HepG2 (cell line): ENCODE data around the gene CRHR1. TPM values are rescaled to one million over a fixed set of nuclear protein-coding genes. Genes with fewer than 3 reads are reported as not detected.

Experiments used
- ATAC-seq: fragments of 200-7000 bp; cut with Tn5 transposase; 3 replicates; pipeline ENCODE4 v1.9.1; 2020; ENCODE audit warnings: mild to moderate bottlenecking, moderate library complexity
- BruUV-seq: library from RNA; stranded (reverse); fragments of 400-500 nt; replicated peaks from 2 replicates; lab custom pipeline; 2021; lab: Mats Ljungman, UMichigan
- CTCF ChIA-PET: fragments of 300-600 bp; formaldehyde crosslinking; extraction: SDS; loops from one replicate; lab custom pipeline; 2021; ENCODE audit warnings: low total read pairs, inconsistent platforms, low intra/inter-chr PET ratio; lab: Yijun Ruan, JAX
- POLR2A ChIA-PET: fragments of 350-600 bp; sonication (Branson Sonifier 250); formaldehyde crosslinking; loops from one replicate; lab custom pipeline; 2020; ENCODE audit warnings: antibody characterized with exemption, inconsistent platforms; lab: Yijun Ruan, JAX
- DNase-seq: peaks from one replicate; pipeline ENCODE4 v3.0.0-alpha.2; 2015; ENCODE audit warnings: low spot score
- FAIRE-seq: peaks from 3 replicates; lab custom pipeline; 2011; peaks lifted over from hg19 to GRCh38; lab: Jason Lieb, UNC
- H2AFZ ChIP-seq: one replicate; pipeline ENCODE4 v1.6.1; 2011; ENCODE audit warnings: low read length, inconsistent platforms
- H3K27ac ChIP-seq: fragments of 300-600 bp; 3 replicates; pipeline ENCODE4 v1.8.0; 2011; ENCODE audit warnings: mixed run types, mild to moderate bottlenecking, mixed read lengths, low read length, inconsistent platforms; ENCODE audit not compliant: insufficient read depth; ENCODE audit errors: extremely low read length
- H3K27me3 ChIP-seq, 2 experiments: fragments of 200-600 bp in 1 of 2; 2 replicates in 1 of 2; 3 replicates in 1 of 2; pipeline versions ENCODE4 v1.6.0 to v1.8.0; 2011; ENCODE audit warnings: low read length in 2 of 2, mild to moderate bottlenecking in 2 of 2, moderate library complexity in 2 of 2, inconsistent platforms in 1 of 2; ENCODE audit not compliant: insufficient read depth in 2 of 2, control insufficient read depth in 1 of 2
- H3K36me3 ChIP-seq, 2 experiments: fragments of 200-600 bp in 1 of 2; replicated peaks in 1 of 2; 2 replicates in 1 of 2; 3 replicates in 1 of 2; pipeline versions ENCODE4 v1.5.1 to v1.8.0; 2011; ENCODE audit warnings: low read length in 2 of 2, inconsistent platforms in 1 of 2; ENCODE audit not compliant: insufficient read depth in 2 of 2, control insufficient read depth in 1 of 2
- H3K4me1 ChIP-seq: 2 replicates; pipeline ENCODE4 v1.5.1; 2012; ENCODE audit warnings: low read length, inconsistent platforms; ENCODE audit not compliant: insufficient read depth
- H3K4me2 ChIP-seq: 2 replicates; pipeline ENCODE4 v1.6.0; 2011; ENCODE audit warnings: low read depth, low read length, inconsistent platforms
- H3K4me3 ChIP-seq, 3 experiments: fragments of 200-600 bp in 1 of 3; sonication (generic), shearing (Covaris generic) in 1 of 3; replicated peaks in 1 of 3; 2 replicates each; pipeline ENCODE4 v1.5.1; 2011 to 2016; ENCODE audit warnings: low read length in 3 of 3, inconsistent platforms in 2 of 3, low read depth in 2 of 3, mild to moderate bottlenecking in 2 of 3, control low read depth in 1 of 3, mixed read lengths in 1 of 3; ENCODE audit not compliant: insufficient read depth in 1 of 3
- H3K79me2 ChIP-seq: one replicate; pipeline ENCODE4 v1.6.1; 2011; ENCODE audit warnings: low read length, inconsistent platforms; ENCODE audit not compliant: insufficient read depth
- H3K9ac ChIP-seq: 2 replicates; pipeline ENCODE4 v1.6.0; 2011; ENCODE audit warnings: mild to moderate bottlenecking, low read depth, low read length, inconsistent platforms; ENCODE audit not compliant: insufficient read depth
- H3K9me3 ChIP-seq: 2 replicates; pipeline ENCODE4 v1.5.1; 2012; ENCODE audit warnings: mild to moderate bottlenecking, low read length
- H4K20me1 ChIP-seq: 2 replicates; pipeline ENCODE4 v1.6.0; 2011; ENCODE audit warnings: inconsistent platforms, mild to moderate bottlenecking, low read length, moderate library complexity; ENCODE audit not compliant: insufficient read depth
- HNRNPL ChIP-seq: fragments of 200-400 bp; formaldehyde crosslinking; IDR thresholded peaks from 2 replicates; pipeline ENCODE4 v1.6.1; 2017; ENCODE audit warnings: mild to moderate bottlenecking, low read depth, low read length
- TFDP2 ChIP-seq: sonication (generic); formaldehyde crosslinking; IDR thresholded peaks from 2 replicates; pipeline ENCODE4 v1.4.0; 2020; ENCODE audit warnings: missing genetic modification reagents
- UBTF ChIP-seq: sonication (generic); formaldehyde crosslinking; IDR thresholded peaks from 2 replicates; pipeline ENCODE4 v1.4.0; 2020; ENCODE audit warnings: mild to moderate bottlenecking, missing genetic modification reagents
- ZFX ChIP-seq: sonication (generic); formaldehyde crosslinking; IDR thresholded peaks from 2 replicates; pipeline ENCODE4 v1.4.0; 2020; ENCODE audit warnings: mild to moderate bottlenecking, low read depth, missing genetic modification reagents, moderate library complexity
- ZNF292 ChIP-seq: sonication (generic); formaldehyde crosslinking; IDR thresholded peaks from 2 replicates; pipeline ENCODE4 v1.8.1; 2022; ENCODE audit warnings: mild to moderate bottlenecking, low read depth, missing genetic modification reagents, borderline replicate concordance
- ZNF737 ChIP-seq: sonication (generic); formaldehyde crosslinking; IDR thresholded peaks from 2 replicates; pipeline ENCODE4 v1.5.0; 2020; ENCODE audit warnings: missing genetic modification reagents, mild to moderate bottlenecking, borderline replicate concordance
- WGBS: methylation state at CpG from one replicate; pipeline ENCODE4 v1.1.6; 2017; ENCODE audit warnings: low lambda C conversion rate; 5-methylcytosine and 5-hydroxymethylcytosine counted together
- in situ Hi-C: cut with HindIII; loops from 2 replicates; pipeline ENCODE4 v1.10.0; 2017; ENCODE audit warnings: low pct_unique_long_range_greater_than_20kb; ENCODE audit not compliant: extremely low pct_ligation_motif_present
- intact Hi-C: fragments of 100-400 bp; cut with micrococcal nuclease; formaldehyde crosslinking; loops from one replicate; pipeline ENCODE4 v1.10.0; 2022; ENCODE audit not compliant: unreplicated experiment
- polyA plus RNA-seq, 8 experiments: library from polyadenylated mRNA; depleted of rRNA in 3 of 8; stranded (reverse) in 7 of 8; unstranded in 1 of 8; fragments of >200 nt; fragmentation: Illumina TruSeq in 4 of 8; extraction: Trizol in 4 of 8; gene quantifications; 2 replicates each; pipeline versions ENCODE4 v1.2.1 to v1.2.3, GENCODE V29; 2011 to 2016; ENCODE audit warnings: low read depth in 4 of 8, missing spikeins in 1 of 8, mixed read lengths in 1 of 8; ENCODE audit not compliant: insufficient read depth in 1 of 8
- total RNA-seq, 5 experiments: library from RNA; depleted of rRNA; stranded (reverse); fragments of >200 nt; fragmentation: Illumina TruSeq; extraction: Trizol; gene quantifications; 2 replicates each; pipeline ENCODE4 v1.2.3, GENCODE V29; 2016; ENCODE audit warnings: low read depth in 1 of 5
- TF ChIP-seq, protein P1 (sequence below): IDR thresholded peaks from 2 replicates; pipeline ENCODE4 v1.6.1; 2016; ENCODE audit warnings: mild to moderate bottlenecking
- TF ChIP-seq, protein P2 (sequence below): sonication (generic); formaldehyde crosslinking; IDR thresholded peaks from 2 replicates; pipeline ENCODE4 v1.5.0; 2020; ENCODE audit warnings: mild to moderate bottlenecking, missing genetic modification reagents
- TF ChIP-seq, protein P3 (sequence below): sonication (generic); formaldehyde crosslinking; IDR thresholded peaks from 2 replicates; pipeline ENCODE4 v1.5.0; 2020; ENCODE audit warnings: missing genetic modification reagents, mild to moderate bottlenecking, borderline replicate concordance
- TF ChIP-seq, protein P4 (sequence below): sonication (generic); formaldehyde crosslinking; IDR thresholded peaks from 2 replicates; pipeline ENCODE4 v1.5.0; 2020; ENCODE audit warnings: mild to moderate bottlenecking, missing genetic modification reagents

Gene CRHR1
- total and polyA plus RNA-seq, 2 of the 13 experiments (the other 11 are each of a cell fraction or from before 2014, with no cell fraction given): not detected

- in situ Hi-C loops (no loop called here), intact Hi-C loops (no loop called here)
- Histone ChIP-seq H2AFZ (no peak overlapping the region), H3K79me2 (no peaks in the 10 kb centered on the region), H3K27me3 (peaks cover 36 to 91% of the 10 kb centered on the region in 2 experiments), H3K4me1 (peaks cover 15% of the 10 kb centered on the region; the same call in 1 of the 2 replicates), H3K27ac (no peak overlapping the region), H3K9ac (no peak overlapping the region), H4K20me1 (peaks cover 6% of the 10 kb centered on the region; the same call in 1 of the 2 replicates), H3K4me2 (peak overlapping the region; percentile 44), H3K9me3 (no peaks in the 10 kb centered on the region), H3K4me3 (peak overlapping the region in 2 of 3 experiments; percentile 48 to 60; a peak in 3 of 6 replicates), H3K36me3 (no peaks in the 10 kb centered on the region)
- POLR2A ChIA-PET: no interaction called here
- no TSS peak for BruUV-seq
- DNase-seq (peak; percentile 24), FAIRE-seq (no peak), ATAC-seq (peak; percentile 83)
- 28% methylated on average over 30 of the region's 82 CpGs for WGBS
- CTCF ChIA-PET: no interaction called here
- TF ChIP-seq ZFX: 0 out of 2 replicates have a peak, but pooled peaks have one; percentile 13
- 0 out of 2 replicates have a peak, but pooled peaks have one; percentile 33 for TF ChIP-seq HNRNPL
- TF ChIP-seq ZNF292 (CRISPR knock-in tag): no peak
- TF ChIP-seq, protein P1, sequence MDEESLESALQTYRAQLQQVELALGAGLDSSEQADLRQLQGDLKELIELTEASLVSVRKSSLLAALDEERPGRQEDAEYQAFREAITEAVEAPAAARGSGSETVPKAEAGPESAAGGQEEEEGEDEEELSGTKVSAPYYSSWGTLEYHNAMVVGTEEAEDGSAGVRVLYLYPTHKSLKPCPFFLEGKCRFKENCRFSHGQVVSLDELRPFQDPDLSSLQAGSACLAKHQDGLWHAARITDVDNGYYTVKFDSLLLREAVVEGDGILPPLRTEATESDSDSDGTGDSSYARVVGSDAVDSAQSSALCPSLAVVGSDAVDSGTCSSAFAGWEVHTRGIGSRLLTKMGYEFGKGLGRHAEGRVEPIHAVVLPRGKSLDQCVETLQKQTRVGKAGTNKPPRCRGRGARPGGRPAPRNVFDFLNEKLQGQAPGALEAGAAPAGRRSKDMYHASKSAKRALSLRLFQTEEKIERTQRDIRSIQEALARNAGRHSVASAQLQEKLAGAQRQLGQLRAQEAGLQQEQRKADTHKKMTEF (CRISPR knock-in tag): peak; percentile 38; the same call in 1 of the 2 replicates
- TF ChIP-seq ZNF737 (CRISPR knock-in tag): no peak
- TF ChIP-seq, protein P2, sequence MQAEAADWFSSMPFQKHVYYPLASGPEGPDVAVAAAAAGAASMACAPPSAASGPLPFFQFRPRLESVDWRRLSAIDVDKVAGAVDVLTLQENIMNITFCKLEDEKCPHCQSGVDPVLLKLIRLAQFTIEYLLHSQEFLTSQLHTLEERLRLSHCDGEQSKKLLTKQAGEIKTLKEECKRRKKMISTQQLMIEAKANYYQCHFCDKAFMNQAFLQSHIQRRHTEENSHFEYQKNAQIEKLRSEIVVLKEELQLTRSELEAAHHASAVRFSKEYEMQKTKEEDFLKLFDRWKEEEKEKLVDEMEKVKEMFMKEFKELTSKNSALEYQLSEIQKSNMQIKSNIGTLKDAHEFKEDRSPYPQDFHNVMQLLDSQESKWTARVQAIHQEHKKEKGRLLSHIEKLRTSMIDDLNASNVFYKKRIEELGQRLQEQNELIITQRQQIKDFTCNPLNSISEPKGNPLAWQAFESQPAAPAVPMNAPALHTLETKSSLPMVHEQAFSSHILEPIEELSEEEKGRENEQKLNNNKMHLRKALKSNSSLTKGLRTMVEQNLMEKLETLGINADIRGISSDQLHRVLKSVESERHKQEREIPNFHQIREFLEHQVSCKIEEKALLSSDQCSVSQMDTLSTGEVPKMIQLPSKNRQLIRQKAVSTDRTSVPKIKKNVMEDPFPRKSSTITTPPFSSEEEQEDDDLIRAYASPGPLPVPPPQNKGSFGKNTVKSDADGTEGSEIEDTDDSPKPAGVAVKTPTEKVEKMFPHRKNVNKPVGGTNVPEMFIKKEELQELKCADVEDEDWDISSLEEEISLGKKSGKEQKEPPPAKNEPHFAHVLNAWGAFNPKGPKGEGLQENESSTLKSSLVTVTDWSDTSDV (CRISPR knock-in tag): 0 out of 2 replicates have a peak, but pooled peaks have one; percentile 54
- TF ChIP-seq TFDP2: peak; percentile 28; the same call in 1 of the 2 replicates
- TF ChIP-seq, protein P3, sequence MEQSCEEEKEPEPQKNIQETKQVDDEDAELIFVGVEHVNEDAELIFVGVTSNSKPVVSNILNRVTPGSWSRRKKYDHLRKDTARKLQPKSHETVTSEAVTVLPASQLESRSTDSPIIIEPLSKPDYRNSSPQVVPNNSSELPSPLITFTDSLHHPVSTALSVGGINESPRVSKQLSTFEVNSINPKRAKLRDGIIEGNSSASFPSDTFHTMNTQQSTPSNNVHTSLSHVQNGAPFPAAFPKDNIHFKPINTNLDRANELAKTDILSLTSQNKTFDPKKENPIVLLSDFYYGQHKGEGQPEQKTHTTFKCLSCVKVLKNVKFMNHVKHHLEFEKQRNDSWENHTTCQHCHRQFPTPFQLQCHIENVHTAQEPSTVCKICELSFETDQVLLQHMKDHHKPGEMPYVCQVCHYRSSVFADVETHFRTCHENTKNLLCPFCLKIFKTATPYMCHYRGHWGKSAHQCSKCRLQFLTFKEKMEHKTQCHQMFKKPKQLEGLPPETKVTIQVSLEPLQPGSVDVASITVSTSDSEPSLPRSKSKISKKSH (CRISPR knock-in tag): peak; percentile 15; the same call in 1 of the 2 replicates
- TF ChIP-seq, protein P4, sequence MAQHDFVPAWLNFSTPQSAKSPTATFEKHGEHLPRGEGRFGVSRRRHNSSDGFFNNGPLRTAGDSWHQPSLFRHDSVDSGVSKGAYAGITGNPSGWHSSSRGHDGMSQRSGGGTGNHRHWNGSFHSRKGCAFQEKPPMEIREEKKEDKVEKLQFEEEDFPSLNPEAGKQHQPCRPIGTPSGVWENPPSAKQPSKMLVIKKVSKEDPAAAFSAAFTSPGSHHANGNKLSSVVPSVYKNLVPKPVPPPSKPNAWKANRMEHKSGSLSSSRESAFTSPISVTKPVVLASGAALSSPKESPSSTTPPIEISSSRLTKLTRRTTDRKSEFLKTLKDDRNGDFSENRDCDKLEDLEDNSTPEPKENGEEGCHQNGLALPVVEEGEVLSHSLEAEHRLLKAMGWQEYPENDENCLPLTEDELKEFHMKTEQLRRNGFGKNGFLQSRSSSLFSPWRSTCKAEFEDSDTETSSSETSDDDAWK (CRISPR knock-in tag): no peak
- peak; percentile 90 for TF ChIP-seq UBTF (CRISPR knock-in tag)
These were observed 790 bp downstream of the CRHR1 start for GRCh38 chr17:45784741-45785479.
